ENCODE measurements around the gene AK4.

The AK4 gene

GRCh38 chr1:65253800-65254319 lies 105.9 kb downstream of the AK4 start:
- peak; percentile 56 to 78 (median 75) for DNase-seq

GRCh38 chr1:65254320-65255034 lies 106.5 kb downstream of the AK4 start:
- peak; percentile 63 to 89 (median 76) for DNase-seq

- DNase-seq, result peak in 2 of 4 experiments; percentile 17 to 18
Measured at GRCh38 chr1:65255035-65255655, 107.1 kb downstream of the AK4 start.

- DNase-seq, result no peak
Measured at GRCh38 chr1:65255656-65256050, 107.7 kb downstream of the AK4 start.

GRCh38 chr1:65256860-65257708 lies 109.1 kb downstream of the AK4 start:
- DNase-seq, result no peak

- peak in 3 of 4 experiments; percentile 38 to 47 (median 43) for DNase-seq
Measured at GRCh38 chr1:65258106-65258505, 110.1 kb downstream of the AK4 start.

- DNase-seq, result no peak
Measured at GRCh38 chr1:65259816-65260215, 111.8 kb downstream of the AK4 start.

- DNase-seq, result peak; percentile 44 to 80 (median 72)
Measured at GRCh38 chr1:65260851-65261473, 113.0 kb downstream of the AK4 start.

- DNase-seq, result no peak
Measured at GRCh38 chr1:65263286-65263685, 115.3 kb downstream of the AK4 start.

GRCh38 chr1:65264197-65264929 lies 116.4 kb downstream of the AK4 start:
- DNase-seq, result peak; percentile 63 to 78 (median 67)

- no peak for DNase-seq
Measured at GRCh38 chr1:65265296-65265650, 117.3 kb downstream of the AK4 start.

- DNase-seq, result peak in 3 of 4 experiments; percentile 38 to 62 (median 47)
Measured at GRCh38 chr1:65265651-65266351, 117.8 kb downstream of the AK4 start.

- no peak for DNase-seq
Measured at GRCh38 chr1:65266476-65266875, 118.5 kb downstream of the AK4 start.

GRCh38 chr1:65267271-65267670 lies 119.3 kb downstream of the AK4 start:
- no peak for DNase-seq

- DNase-seq, result no peak
Measured at GRCh38 chr1:65267683-65268082, 119.7 kb downstream of the AK4 start.

- no peak for DNase-seq
Measured at GRCh38 chr1:65269612-65270011, 121.6 kb downstream of the AK4 start.

GRCh38 chr1:65276197-65276939 lies 128.4 kb downstream of the AK4 start:
- DNase-seq, result no peak

GRCh38 chr1:65277605-65278347 lies 129.8 kb downstream of the AK4 start:
- no peak for DNase-seq

- no peak for DNase-seq
Measured at GRCh38 chr1:65278376-65279069, 130.5 kb downstream of the AK4 start.

All from suppressor macrophage (primary cell).